Mucosa of gallbladder (tissue), 1 donor: ENCODE measurements around the gene CDS2. TPM values are rescaled to one million over a fixed set of nuclear protein-coding genes. Genes with fewer than 3 reads are reported as not detected.
A peak's percentile ranks its signal among the peaks of the same experiment; 100 is the strongest.

Source experiments
- DNase-seq: peaks from one replicate; pipeline ENCODE4 v3.0.0-alpha.2; 2020; ENCODE audit warnings: low spot score
- total RNA-seq: library from RNA; stranded (reverse); gene quantifications from one replicate; pipeline ENCODE4 v1.2.1, GENCODE V29; 2021
- donor health status: DM: no; HTN: no; CAD: no.

Gene CDS2
- total RNA-seq, 1 donor from 2014 or later: 53.0 TPM

- DNase-seq: no peak
These were observed 86.2 kb downstream of the CDS2 start for GRCh38 chr20:5212907-5213487.

GRCh38 chr20:5214826-5215225 is 88.0 kb downstream of the CDS2 start:
- no peak for DNase-seq

GRCh38 chr20:5215672-5216304 is 89.0 kb downstream of the CDS2 start:
- no peak for DNase-seq

- no peak for DNase-seq
These were observed 89.9 kb downstream of the CDS2 start for GRCh38 chr20:5216663-5217062.

- no peak for DNase-seq
These were observed 90.8 kb downstream of the CDS2 start for GRCh38 chr20:5217616-5218015.

GRCh38 chr20:5220321-5221060 is 93.7 kb downstream of the CDS2 start:
- no peak for DNase-seq

GRCh38 chr20:5221061-5221430 is 94.2 kb downstream of the CDS2 start:
- no peak for DNase-seq

GRCh38 chr20:5222919-5223634 is 96.3 kb downstream of the CDS2 start:
- DNase-seq: peak; percentile 51

GRCh38 chr20:5230544-5230943 is 103.7 kb downstream of the CDS2 start:
- no peak for DNase-seq

GRCh38 chr20:5234158-5234557 is 107.3 kb downstream of the CDS2 start:
- no peak for DNase-seq

- no peak for DNase-seq
These were observed 108.2 kb downstream of the CDS2 start for GRCh38 chr20:5234978-5235377.

Other genes with a start within 250 kb of the CDS2 start
- 15.1 TPM for gene SLC23A2, start 125.5 kb upstream of the CDS2 start, total RNA-seq
- 107 TPM for gene TMEM230, start 13.9 kb upstream of the CDS2 start, total RNA-seq
- 43.9 TPM for gene PCNA, start 7.0 kb upstream of the CDS2 start, total RNA-seq
- gene PROKR2, start 189.9 kb downstream of the CDS2 start, total RNA-seq: not detected